Peyer's patch (tissue), 4 donors: ENCODE results near the gene NPM1.

Experiments used
- CTCF ChIP-seq, 6 experiments: fragments of 450-650 bp in 4 of 6; fragments of 200-600 bp in 2 of 6; sonication (generic) in 1 of 6; IDR thresholded peaks; one replicate each; pipeline ENCODE4 v1.5.1; 2017 to 2019; ENCODE audit warnings: antibody characterized with exemption in 6 of 6, mild to moderate bottlenecking in 3 of 6, moderate library complexity in 1 of 6
- POLR2A ChIP-seq, 2 donors: fragments of 450-650 bp; IDR thresholded peaks; one replicate each; pipeline ENCODE4 v1.5.1; 2017; ENCODE audit warnings: antibody characterized with exemption in 2 of 2, mild to moderate bottlenecking in 2 of 2, moderate library complexity in 2 of 2

DNA sequence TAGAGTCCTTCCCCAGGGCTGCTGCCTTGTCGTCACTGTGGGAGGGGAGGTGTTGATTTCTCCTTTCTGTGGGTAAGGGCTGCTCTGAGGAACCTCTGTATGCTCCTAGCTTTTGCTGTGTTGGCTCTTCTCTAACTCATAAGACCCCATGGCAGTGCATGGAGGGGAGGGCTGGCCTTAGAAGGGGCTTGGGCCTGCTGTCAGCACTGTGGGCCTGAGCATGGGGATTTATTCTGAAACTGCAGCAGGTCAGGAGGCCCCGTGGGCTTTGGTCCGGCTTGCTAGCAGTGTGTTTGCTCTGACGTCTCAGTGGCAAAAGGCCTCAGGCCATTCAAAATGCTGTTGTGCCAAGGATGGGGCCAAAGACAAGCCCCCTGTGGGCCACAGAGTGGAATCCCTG is 38.6 kb downstream of the NPM1 start:
- TF ChIP-seq CTCF (IDR thresholded peaks at IDR 0.05) (no peak), POLR2A (IDR thresholded peaks at IDR 0.05) (no peak)
